ENCODE measurements around the gene SUCLG2. TPM values are rescaled to one million over a fixed set of nuclear protein-coding genes. Genes with fewer than 3 reads are reported as not detected.
A peak's percentile ranks its signal among the peaks of the same experiment; 100 is the strongest.

Gene SUCLG2
- total RNA-seq, 5 donors from 2014 or later (not counting 1 experiment from before 2014, with no cell fraction given), result 45.6 to 65.9 (median 49.5) TPM

- peak overlapping the region; percentile 83 for H3K27ac ChIP-seq (ENCODE audit: low read length)
- CTCF ChIA-PET, result interaction anchor here (0.5 to 2.1 kb wide), 5 partner anchors 9 to 1416 kb away, joined by 3 to 8 read pairs (median 3); no protein-coding TSS in a partner anchor
Measured at GRCh38 chr3:67655364-67656121, 1.1 kb upstream of the SUCLG2 start.

GRCh38 chr3:67654844-67655177, 399 bp upstream of the SUCLG2 start:
- H3K4me3 ChIP-seq (ENCODE audit: control insufficient read depth in 1 of 2, extremely low read depth in 1 of 2, low read length in 1 of 2), result peak overlapping the region; percentile 82 to 90
- H3K27ac ChIP-seq (ENCODE audit: low read length), result peak overlapping the region; percentile 83
- no peaks in the 10 kb centered on the region for H3K9me3 ChIP-seq
- Mint-ChIP-seq H3K4me3 (peak overlapping the region; percentile 77 to 82 (median 80)), H3K9me3 (peaks cover 0 to 3% (median 0%) of the 10 kb centered on the region in 3 donors), H3K27ac (peak overlapping the region; percentile 92 to 94), H3K4me1 (peaks cover 67 to 77% (median 73%) of the 10 kb centered on the region in 3 donors), H3K27me3 (no peaks in the 10 kb centered on the region), H3K36me3 (peaks cover 11% of the 10 kb centered on the region)
- ChIA-PET POLR2A (interaction anchor here (0.6 to 1.9 kb wide), 5 partner anchors 9 to 657 kb away, joined by 3 to 14 read pairs (median 6); partner anchors contain the start of gene KBTBD8 (in 1 of the 2)), CTCF (interaction anchor here (1.7 to 2.1 kb wide), 2 partner anchors 10 to 135 kb away, joined by 6 to 8 read pairs; no protein-coding TSS in a partner anchor)
- no peaks in the 10 kb centered on the region for H3K27me3 ChIP-seq (replicated peaks in 1 of 2; ENCODE audit: control insufficient read depth in 2 of 2, extremely low read depth in 1 of 2, insufficient read depth in 2 of 2, low read length in 1 of 2)
- peaks cover 35 to 36% of the 10 kb centered on the region in 2 experiments for H3K4me1 ChIP-seq (ENCODE audit: control insufficient read depth in 1 of 2, extremely low read depth in 1 of 2, insufficient read depth in 2 of 2, low read length in 2 of 2)
- WGBS (ENCODE audit: insufficient coverage), result 29% methylated on average over 9 of the region's 11 CpGs
- DNase-seq (peak in 12 of 35 experiments; percentile 2 to 48 (median 11)), ATAC-seq (replicated peaks in 1 of 4) (peak; percentile 4 to 10 (median 8))
- no peaks in the 10 kb centered on the region for H3K36me3 ChIP-seq (ENCODE audit: control insufficient read depth in 2 of 2, extremely low read depth in 1 of 2, insufficient read depth in 1 of 2, low read length in 1 of 2)

More at GRCh38 chr3:67655364-67656121, 1.1 kb upstream of the SUCLG2 start:
- Histone ChIP-seq H3K9me3 (no peaks in the 10 kb centered on the region), H3K4me1 (ENCODE audit: control insufficient read depth in 1 of 2, extremely low read depth in 1 of 2, insufficient read depth in 2 of 2, low read length in 2 of 2) (peaks cover 29 to 33% of the 10 kb centered on the region in 2 experiments), H3K4me3 (ENCODE audit: control insufficient read depth in 1 of 2, extremely low read depth in 1 of 2, low read length in 1 of 2) (peak overlapping the region; percentile 62 to 82), H3K36me3 (ENCODE audit: control insufficient read depth in 2 of 2, extremely low read depth in 1 of 2, insufficient read depth in 1 of 2, low read length in 1 of 2) (no peaks in the 10 kb centered on the region), H3K27me3 (replicated peaks in 1 of 2; ENCODE audit: control insufficient read depth in 2 of 2, extremely low read depth in 1 of 2, insufficient read depth in 2 of 2, low read length in 1 of 2) (no peaks in the 10 kb centered on the region)
- no peaks in the 10 kb centered on the region for H3K27me3 Mint-ChIP-seq
- POLR2A ChIA-PET, result interaction anchor here (0.6 to 1.9 kb wide), 5 partner anchors 9 to 658 kb away, joined by 3 to 14 read pairs (median 6); partner anchors contain the start of gene KBTBD8 (in 1 of the 2)
- peaks cover 11% of the 10 kb centered on the region for H3K36me3 Mint-ChIP-seq
- WGBS (ENCODE audit: insufficient coverage), result 13% methylated on average over 21 of the region's 24 CpGs
- DNase-seq (peak; percentile 51 to 87 (median 72)), ATAC-seq (replicated peaks in 1 of 4) (peak; percentile 51 to 66 (median 64))
- H3K4me1 Mint-ChIP-seq, result peaks cover 60 to 78% (median 70%) of the 10 kb centered on the region in 3 donors
- H3K27ac Mint-ChIP-seq, result peak overlapping the region; percentile 92 to 94
- peaks cover 0 to 3% (median 0%) of the 10 kb centered on the region in 3 donors for H3K9me3 Mint-ChIP-seq
- peak overlapping the region; percentile 77 to 82 (median 80) for H3K4me3 Mint-ChIP-seq

- ATAC-seq (replicated peaks in 1 of 4), result peak in 2 of 4 experiments; percentile 7 to 11
- H3K9me3 ChIP-seq, result no peaks in the 10 kb centered on the region
- no peaks in the 10 kb centered on the region for H3K36me3 ChIP-seq (ENCODE audit: control insufficient read depth in 2 of 2, extremely low read depth in 1 of 2, insufficient read depth in 1 of 2, low read length in 1 of 2)
- WGBS (ENCODE audit: insufficient coverage), result 0% methylated on average over 3 of the region's 8 CpGs
- H3K27me3 ChIP-seq (replicated peaks in 1 of 2; ENCODE audit: control insufficient read depth in 2 of 2, extremely low read depth in 1 of 2, insufficient read depth in 2 of 2, low read length in 1 of 2), result no peaks in the 10 kb centered on the region
- H3K4me1 ChIP-seq (ENCODE audit: control insufficient read depth in 1 of 2, extremely low read depth in 1 of 2, insufficient read depth in 2 of 2, low read length in 2 of 2), result peaks cover 35 to 36% of the 10 kb centered on the region in 2 experiments
- POLR2A ChIA-PET, result interaction anchor here (0.6 to 0.7 kb wide), 2 partner anchors 13 to 1505 kb away, joined by 3 read pairs; no protein-coding TSS in a partner anchor
- Mint-ChIP-seq H3K27me3 (no peaks in the 10 kb centered on the region), H3K4me3 (peak overlapping the region; percentile 77 to 79 (median 78)), H3K27ac (peak overlapping the region; percentile 54 to 62), H3K9me3 (peaks cover 0 to 3% (median 0%) of the 10 kb centered on the region in 3 donors), H3K36me3 (peaks cover 14% of the 10 kb centered on the region), H3K4me1 (peaks cover 73 to 82% (median 75%) of the 10 kb centered on the region in 3 donors)
- peak overlapping the region; percentile 82 to 90 for H3K4me3 ChIP-seq (ENCODE audit: control insufficient read depth in 1 of 2, extremely low read depth in 1 of 2, low read length in 1 of 2)
- no peak for DNase-seq
- peak overlapping the region; percentile 83 for H3K27ac ChIP-seq (ENCODE audit: low read length)
- CTCF ChIA-PET, result no interaction called here
Measured at GRCh38 chr3:67653425-67654098, 850 bp downstream of the SUCLG2 start.

- Histone ChIP-seq H3K9me3 (no peaks in the 10 kb centered on the region), H3K4me3 (ENCODE audit: control insufficient read depth in 1 of 2, extremely low read depth in 1 of 2, low read length in 1 of 2) (no peak overlapping the region), H3K4me1 (ENCODE audit: control insufficient read depth in 1 of 2, extremely low read depth in 1 of 2, insufficient read depth in 2 of 2, low read length in 2 of 2) (peaks cover 25 to 26% of the 10 kb centered on the region in 2 experiments), H3K27ac (ENCODE audit: low read length) (no peak overlapping the region), H3K27me3 (replicated peaks in 1 of 2; ENCODE audit: control insufficient read depth in 2 of 2, extremely low read depth in 1 of 2, insufficient read depth in 2 of 2, low read length in 1 of 2) (no peaks in the 10 kb centered on the region), H3K36me3 (ENCODE audit: control insufficient read depth in 2 of 2, extremely low read depth in 1 of 2, insufficient read depth in 1 of 2, low read length in 1 of 2) (no peaks in the 10 kb centered on the region)
- no peaks in the 10 kb centered on the region for H3K27me3 Mint-ChIP-seq
- H3K4me1 Mint-ChIP-seq, result peaks cover 73 to 80% (median 77%) of the 10 kb centered on the region in 3 donors
- WGBS (ENCODE audit: insufficient coverage), result 100% methylated on average over 1 of the region's 2 CpGs
- H3K27ac Mint-ChIP-seq, result peak overlapping the region; percentile 24 to 54
- H3K36me3 Mint-ChIP-seq, result peaks cover 37% of the 10 kb centered on the region
- DNase-seq (no peak), ATAC-seq (replicated peaks in 1 of 4) (no peak)
- CTCF ChIA-PET, result interaction anchor here in 1 of 2 donors (1.0 kb wide), 1 partner anchor 11 kb away, joined by 3 read pairs; no protein-coding TSS in a partner anchor
- H3K4me3 Mint-ChIP-seq, result no peak overlapping the region
- POLR2A ChIA-PET, result no interaction called here
- no peaks in the 10 kb centered on the region for H3K9me3 Mint-ChIP-seq
Measured at GRCh38 chr3:67650084-67650483, 4.3 kb downstream of the SUCLG2 start.

- Mint-ChIP-seq H3K27ac (peak overlapping the region; percentile 9 to 54), H3K9me3 (no peaks in the 10 kb centered on the region), H3K4me3 (peak overlapping the region in 1 of 3 donors; percentile 1), H3K4me1 (peaks cover 77 to 79% (median 78%) of the 10 kb centered on the region in 3 donors), H3K27me3 (no peaks in the 10 kb centered on the region), H3K36me3 (peaks cover 39% of the 10 kb centered on the region)
- H3K27ac ChIP-seq (ENCODE audit: low read length), result no peak overlapping the region
- DNase-seq, result no peak
- no peaks in the 10 kb centered on the region for H3K9me3 ChIP-seq
- H3K27me3 ChIP-seq (replicated peaks in 1 of 2; ENCODE audit: control insufficient read depth in 2 of 2, extremely low read depth in 1 of 2, insufficient read depth in 2 of 2, low read length in 1 of 2), result no peaks in the 10 kb centered on the region
- H3K36me3 ChIP-seq (ENCODE audit: control insufficient read depth in 2 of 2, extremely low read depth in 1 of 2, insufficient read depth in 1 of 2, low read length in 1 of 2), result no peaks in the 10 kb centered on the region
- peaks cover 22% of the 10 kb centered on the region in 2 experiments for H3K4me1 ChIP-seq (ENCODE audit: control insufficient read depth in 1 of 2, extremely low read depth in 1 of 2, insufficient read depth in 2 of 2, low read length in 2 of 2)
- ChIA-PET POLR2A (no interaction called here), CTCF (interaction anchor here in 1 of 2 donors (1.0 kb wide), 1 partner anchor 12 kb away, joined by 3 read pairs; no protein-coding TSS in a partner anchor)
- no CpG with 5 or more reads among the region's 3 CpGs for WGBS (ENCODE audit: insufficient coverage)
- no peak overlapping the region for H3K4me3 ChIP-seq (ENCODE audit: control insufficient read depth in 1 of 2, extremely low read depth in 1 of 2, low read length in 1 of 2)
- ATAC-seq (replicated peaks in 1 of 4), result no peak
Measured at GRCh38 chr3:67649681-67650080, 4.7 kb downstream of the SUCLG2 start.

- Histone ChIP-seq H3K27me3 (replicated peaks in 1 of 2; ENCODE audit: control insufficient read depth in 2 of 2, extremely low read depth in 1 of 2, insufficient read depth in 2 of 2, low read length in 1 of 2) (no peaks in the 10 kb centered on the region), H3K4me3 (ENCODE audit: control insufficient read depth in 1 of 2, extremely low read depth in 1 of 2, low read length in 1 of 2) (no peak overlapping the region), H3K27ac (ENCODE audit: low read length) (no peak overlapping the region), H3K4me1 (ENCODE audit: control insufficient read depth in 1 of 2, extremely low read depth in 1 of 2, insufficient read depth in 2 of 2, low read length in 2 of 2) (peaks cover 17 to 22% of the 10 kb centered on the region in 2 experiments), H3K36me3 (ENCODE audit: control insufficient read depth in 2 of 2, extremely low read depth in 1 of 2, insufficient read depth in 1 of 2, low read length in 1 of 2) (no peaks in the 10 kb centered on the region), H3K9me3 (no peaks in the 10 kb centered on the region)
- DNase-seq (no peak), ATAC-seq (replicated peaks in 1 of 4) (no peak)
- no peaks in the 10 kb centered on the region for H3K9me3 Mint-ChIP-seq
- CTCF ChIA-PET, result interaction anchor here in 1 of 2 donors (0.6 kb wide), 1 partner anchor 91 kb away, joined by 3 read pairs; no protein-coding TSS in a partner anchor
- H3K36me3 Mint-ChIP-seq, result peaks cover 47% of the 10 kb centered on the region
- H3K27me3 Mint-ChIP-seq, result no peaks in the 10 kb centered on the region
- peaks cover 85 to 87% (median 87%) of the 10 kb centered on the region in 3 donors for H3K4me1 Mint-ChIP-seq
- no peak overlapping the region for H3K4me3 Mint-ChIP-seq
- H3K27ac Mint-ChIP-seq, result peak overlapping the region; percentile 0 to 1
- POLR2A ChIA-PET, result interaction anchor here in 1 of 2 donors (1.0 kb wide), 1 partner anchor 22 kb away, joined by 3 read pairs; no protein-coding TSS in a partner anchor
- 86% methylated on average over 1 of the region's 4 CpGs for WGBS (ENCODE audit: insufficient coverage)
Measured at GRCh38 chr3:67648701-67649100, 5.7 kb downstream of the SUCLG2 start.
